ENCODE measurements around the gene PI4KA.

PI4KA gene

GRCh38 chr22:20814221-20814808 lies 44.3 kb downstream of the PI4KA start:
- DNase-seq: no peak

- no peak for DNase-seq
These were observed 45.6 kb downstream of the PI4KA start for GRCh38 chr22:20813056-20813455.

GRCh38 chr22:20811971-20812660 lies 46.5 kb downstream of the PI4KA start:
- no peak for DNase-seq

- no peak for DNase-seq
These were observed 47.4 kb downstream of the PI4KA start for GRCh38 chr22:20811171-20811570.

GRCh38 chr22:20810645-20811044 lies 48.0 kb downstream of the PI4KA start:
- DNase-seq: no peak

GRCh38 chr22:20809538-20810185 lies 48.9 kb downstream of the PI4KA start:
- DNase-seq: no peak

- no peak for DNase-seq
These were observed 49.8 kb downstream of the PI4KA start for GRCh38 chr22:20808844-20809243.

- no peak for DNase-seq
These were observed 51.3 kb downstream of the PI4KA start for GRCh38 chr22:20807315-20807752.

- no peak for DNase-seq
These were observed 52.6 kb downstream of the PI4KA start for GRCh38 chr22:20805972-20806471.

- DNase-seq: no peak
These were observed 54.0 kb downstream of the PI4KA start for GRCh38 chr22:20804650-20805049.

GRCh38 chr22:20803696-20804324 lies 54.8 kb downstream of the PI4KA start:
- DNase-seq: peak; percentile 34

- DNase-seq: no peak
These were observed 55.6 kb downstream of the PI4KA start for GRCh38 chr22:20802922-20803553.

- no peak for DNase-seq
These were observed 56.2 kb downstream of the PI4KA start for GRCh38 chr22:20802452-20802851.

- DNase-seq: no peak
These were observed 59.2 kb downstream of the PI4KA start for GRCh38 chr22:20799449-20799848.

GRCh38 chr22:20798974-20799373 lies 59.6 kb downstream of the PI4KA start:
- DNase-seq: no peak

- no peak for DNase-seq
These were observed 60.4 kb downstream of the PI4KA start for GRCh38 chr22:20798218-20798617.

GRCh38 chr22:20796731-20797130 lies 61.9 kb downstream of the PI4KA start:
- no peak for DNase-seq

GRCh38 chr22:20794650-20795413 lies 63.8 kb downstream of the PI4KA start:
- no peak for DNase-seq

GRCh38 chr22:20793748-20794649 lies 64.6 kb downstream of the PI4KA start:
- DNase-seq: no peak

- no peak for DNase-seq
These were observed 65.5 kb downstream of the PI4KA start for GRCh38 chr22:20792966-20793728.
